Measurements from ENCODE around the gene RRH. TPM values are rescaled to one million over a fixed set of nuclear protein-coding genes. Genes with fewer than 3 reads are reported as not detected.
A peak's percentile ranks its signal among the peaks of the same experiment; 100 is the strongest.

RRH gene
- total RNA-seq, 1 donor from 2014 or later: 0.19 TPM

- no peak overlapping the region for H3K4me3 ChIP-seq
- TF ChIP-seq CTCF (IDR thresholded peaks at IDR 0.05; ENCODE audit: borderline replicate concordance): no peak
- intact Hi-C loops (cut with micrococcal nuclease): no loop called here
Observed at GRCh38 chr4:109811707-109812106, 16.1 kb upstream of the RRH start.

GRCh38 chr4:109815151-109816081 lies 12.4 kb upstream of the RRH start, which contains the start of gene GAR1:
Gene GAR1, plus strand, starts transcription at chr4:109815762. Its CDS starts 403 bp downstream, at chr4:109816165.
- peak within 1 kb of the TSS; percentile 90 for H3K27ac ChIP-seq (replicated peaks)
- intact Hi-C loops (cut with micrococcal nuclease): no loop called here
- H3K4me1 ChIP-seq: peaks cover 32% of the 10 kb centered on the region
- H3K4me3 ChIP-seq: peak within 1 kb of the TSS; percentile 92
- H3K36me3 ChIP-seq: peaks cover 11% of the 10 kb centered on the region
- DNase-seq: peak; percentile 87
- TF ChIP-seq CTCF (IDR thresholded peaks at IDR 0.05; ENCODE audit: borderline replicate concordance): no peak
- no peaks in the 10 kb centered on the region for H3K27me3 ChIP-seq (ENCODE audit: low read depth)
- no peaks in the 10 kb centered on the region for H3K9me3 ChIP-seq (replicated peaks)

More at GRCh38 chr4:109811707-109812106, 16.1 kb upstream of the RRH start:
- peaks cover 24% of the 10 kb centered on the region for H3K4me1 ChIP-seq
- H3K27me3 ChIP-seq (ENCODE audit: low read depth): no peaks in the 10 kb centered on the region
- no peak overlapping the region for H3K27ac ChIP-seq (replicated peaks)
- H3K9me3 ChIP-seq (replicated peaks): no peaks in the 10 kb centered on the region
- no peak for DNase-seq
- H3K36me3 ChIP-seq: no peaks in the 10 kb centered on the region

GRCh38 chr4:109816082-109816442 lies 11.7 kb upstream of the RRH start:
- DNase-seq: no peak
- Histone ChIP-seq H3K4me3 (peak overlapping the region; percentile 92), H3K27ac (replicated peaks) (peak overlapping the region; percentile 90), H3K9me3 (replicated peaks) (no peaks in the 10 kb centered on the region), H3K36me3 (peaks cover 17% of the 10 kb centered on the region), H3K4me1 (peaks cover 32% of the 10 kb centered on the region), H3K27me3 (ENCODE audit: low read depth) (no peaks in the 10 kb centered on the region)
- intact Hi-C loops (cut with micrococcal nuclease): no loop called here
- no peak for TF ChIP-seq CTCF (IDR thresholded peaks at IDR 0.05; ENCODE audit: borderline replicate concordance)

- no peak for DNase-seq
- TF ChIP-seq CTCF (IDR thresholded peaks at IDR 0.05; ENCODE audit: borderline replicate concordance): no peak
- Histone ChIP-seq H3K36me3 (peaks cover 22% of the 10 kb centered on the region), H3K9me3 (replicated peaks) (no peaks in the 10 kb centered on the region), H3K4me1 (peaks cover 32% of the 10 kb centered on the region), H3K4me3 (no peak overlapping the region), H3K27ac (replicated peaks) (no peak overlapping the region), H3K27me3 (ENCODE audit: low read depth) (no peaks in the 10 kb centered on the region)
- intact Hi-C loops (cut with micrococcal nuclease): no loop called here
Observed at GRCh38 chr4:109816894-109817293, 10.9 kb upstream of the RRH start.

GRCh38 chr4:109818268-109818667 lies 9.5 kb upstream of the RRH start:
- Histone ChIP-seq H3K27ac (replicated peaks) (no peak overlapping the region), H3K9me3 (replicated peaks) (no peaks in the 10 kb centered on the region), H3K27me3 (ENCODE audit: low read depth) (no peaks in the 10 kb centered on the region), H3K4me3 (no peak overlapping the region), H3K36me3 (peaks cover 35% of the 10 kb centered on the region), H3K4me1 (peaks cover 32% of the 10 kb centered on the region)
- intact Hi-C loops (cut with micrococcal nuclease): no loop called here
- TF ChIP-seq CTCF (IDR thresholded peaks at IDR 0.05; ENCODE audit: borderline replicate concordance): no peak
- DNase-seq: no peak
